Fibroblast of gingiva (primary cell): Measurements from ENCODE around the gene KCNMA1.
A peak's percentile ranks its signal among the peaks of the same experiment; 100 is the strongest.
"Not testable (repeated sequence)": the region's sequence is repeated elsewhere in the genome, so short reads cannot be mapped to it uniquely, and the experiment has no call there.

Source experiments
- DNase-seq: peaks from one replicate; pipeline ENCODE4 v3.0.0-alpha.2; 2011; ENCODE audit warnings: low read depth

Gene KCNMA1

GRCh38 chr10:77604941-77605351, 32.7 kb downstream of the KCNMA1 start:
- DNase-seq, result no peak

GRCh38 chr10:77604063-77604462, 33.5 kb downstream of the KCNMA1 start:
- DNase-seq, result no peak

- DNase-seq, result no peak
These were observed 34.1 kb downstream of the KCNMA1 start for GRCh38 chr10:77603534-77603927.

- no peak for DNase-seq
These were observed 34.6 kb downstream of the KCNMA1 start for GRCh38 chr10:77602913-77603533.

- DNase-seq, result peak; percentile 71
These were observed 35.2 kb downstream of the KCNMA1 start for GRCh38 chr10:77602231-77602912.

- no peak for DNase-seq
These were observed 36.1 kb downstream of the KCNMA1 start for GRCh38 chr10:77601488-77601887.

GRCh38 chr10:77600640-77601039, 37.0 kb downstream of the KCNMA1 start:
- DNase-seq, result no peak

DNA sequence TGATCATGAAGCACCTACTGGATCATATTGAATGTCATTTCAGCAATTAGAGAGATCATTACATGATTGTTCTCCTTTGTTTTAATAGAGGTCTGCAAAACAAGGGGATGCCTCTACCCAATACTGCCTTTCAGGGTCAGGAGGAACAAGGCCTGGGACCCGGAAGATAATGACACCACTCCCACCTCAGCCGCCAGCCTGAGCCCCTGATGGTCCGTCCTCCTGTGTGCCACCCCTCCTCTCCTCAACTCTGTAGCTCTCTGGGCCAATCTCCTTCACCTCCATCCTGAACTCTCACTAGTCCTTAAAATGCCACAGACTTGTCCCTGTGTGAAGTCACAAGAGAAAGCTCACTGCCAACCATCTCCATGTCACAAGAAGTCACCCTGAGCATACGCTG, 38.0 kb downstream of the KCNMA1 start:
- DNase-seq, result no peak

DNA sequence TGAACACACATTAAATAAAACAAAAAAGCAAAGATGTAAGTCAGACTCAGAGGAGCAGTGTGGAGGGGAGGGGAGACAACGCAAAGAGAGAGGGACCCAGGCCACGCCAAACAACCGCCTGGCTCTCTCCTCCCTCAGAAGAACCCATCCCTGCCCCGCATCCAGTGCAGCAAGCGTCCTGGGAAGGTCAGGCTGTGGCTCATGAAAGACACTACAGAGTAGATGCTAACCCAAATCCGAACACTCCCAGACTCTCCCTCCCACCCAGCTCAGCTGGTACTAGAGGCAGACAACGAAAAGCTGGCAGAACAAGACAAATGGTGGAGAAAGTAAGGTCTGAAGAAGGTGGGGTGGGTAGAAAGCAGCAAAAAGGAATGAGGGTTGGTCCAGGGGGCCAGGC, 39.0 kb downstream of the KCNMA1 start:
- DNase-seq, result no peak

- DNase-seq, result no peak
These were observed 40.0 kb downstream of the KCNMA1 start for GRCh38 chr10:77597560-77597959.

DNA sequence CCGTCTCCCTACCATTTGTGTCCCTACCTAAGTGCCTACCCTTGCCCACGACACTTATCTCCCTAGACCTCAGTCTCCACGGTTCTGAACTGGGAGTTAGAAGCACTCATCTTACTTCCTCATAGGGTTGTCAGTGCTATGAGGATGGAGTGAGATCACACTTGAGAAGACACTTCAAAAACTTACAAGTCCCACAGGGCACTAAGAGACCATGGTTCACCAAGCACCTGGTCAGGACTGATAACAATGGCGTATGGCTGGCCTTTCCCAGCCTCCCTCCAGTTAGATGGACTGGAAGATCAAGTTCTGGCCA, 43.2 kb downstream of the KCNMA1 start:
- DNase-seq, result no peak

GRCh38 chr10:77593771-77594470, 43.7 kb downstream of the KCNMA1 start:
- no peak for DNase-seq

- DNase-seq, result peak; percentile 74
These were observed 44.5 kb downstream of the KCNMA1 start for GRCh38 chr10:77592946-77593636.

- DNase-seq, result no peak
These were observed 45.1 kb downstream of the KCNMA1 start for GRCh38 chr10:77592510-77592909.

GRCh38 chr10:77591238-77591880, 46.2 kb downstream of the KCNMA1 start:
- no peak for DNase-seq

- no peak for DNase-seq
These were observed 47.0 kb downstream of the KCNMA1 start for GRCh38 chr10:77590344-77591237.

- DNase-seq, result not testable (repeated sequence)
These were observed 47.9 kb downstream of the KCNMA1 start for GRCh38 chr10:77589703-77590102.

- no peak for DNase-seq
These were observed 48.7 kb downstream of the KCNMA1 start for GRCh38 chr10:77588886-77589285.

DNA sequence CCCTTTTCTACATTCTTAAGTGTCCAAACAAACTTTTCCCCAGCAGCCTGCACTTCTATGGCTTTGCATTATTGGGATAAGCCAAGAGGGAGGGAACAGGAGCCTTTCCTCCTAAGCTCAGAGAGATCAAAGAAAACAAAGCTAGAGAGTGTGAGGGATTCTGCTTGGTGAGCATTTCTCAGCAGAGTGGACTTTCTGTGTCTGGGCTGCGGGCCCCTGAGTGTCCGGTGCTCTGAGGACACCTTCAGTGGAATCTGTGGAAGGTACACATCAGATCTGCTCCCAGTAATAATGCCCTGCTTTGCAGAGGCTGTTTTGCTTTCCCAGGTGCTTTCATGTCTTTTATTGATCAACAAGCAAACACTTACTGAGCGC, 50.2 kb downstream of the KCNMA1 start:
- no peak for DNase-seq

GRCh38 chr10:77586719-77587415, 50.7 kb downstream of the KCNMA1 start:
- peak; percentile 95 for DNase-seq

DNA sequence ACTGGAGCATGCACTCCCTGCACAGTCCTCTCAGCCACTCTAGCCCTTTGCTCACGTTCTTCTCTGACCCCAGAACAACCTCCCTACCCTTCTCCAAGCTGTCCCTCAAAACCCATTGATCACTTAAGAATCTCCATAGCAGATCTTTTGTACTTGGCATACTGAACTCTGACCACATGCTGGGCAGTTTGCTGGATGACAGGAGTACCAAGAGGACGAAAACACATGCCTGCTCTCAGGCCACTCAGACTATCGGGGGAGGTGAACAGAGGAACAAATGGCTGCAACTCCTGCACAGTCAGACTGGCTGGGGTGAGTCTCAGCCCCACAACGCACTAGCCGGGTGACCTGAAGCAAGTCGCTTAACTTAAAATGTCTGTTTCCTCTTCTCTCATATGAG, 52.7 kb downstream of the KCNMA1 start:
- no peak for DNase-seq
